DMS 273 (cell line): Measurements from ENCODE around the gene MRPL3.
"Not testable (repeated sequence)": the region's sequence is repeated elsewhere in the genome, so short reads cannot be mapped to it uniquely, and the experiment has no call there.

ENCODE experiments used
- DNase-seq: peaks from one replicate; lab custom pipeline; 2025; ENCODE audit not compliant: unreplicated experiment; lab: John Stamatoyannopoulos, UW

The MRPL3 gene

DNA sequence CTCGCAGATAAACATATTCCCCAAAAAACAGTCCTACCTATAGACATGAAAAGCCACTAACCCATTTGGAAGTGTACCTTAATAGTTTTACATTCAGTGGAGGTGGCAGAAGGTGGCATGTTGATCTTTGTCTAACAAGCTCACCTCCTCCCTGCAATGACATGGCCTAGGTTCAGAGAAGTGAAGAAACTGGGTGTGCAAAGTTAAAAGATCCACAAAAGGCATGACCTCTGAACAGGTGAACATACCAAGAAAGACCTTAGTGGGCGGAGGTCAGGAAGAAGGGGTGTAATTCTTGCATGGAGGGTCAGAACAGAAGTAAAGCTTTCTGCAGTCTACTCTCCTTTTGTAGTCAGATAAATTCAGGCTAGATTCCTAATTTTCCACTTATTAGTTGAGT is 822 bp downstream of the MRPL3 start:
- DNase-seq: peak; percentile 50

GRCh38 chr3:131494706-131495105 is 8.1 kb downstream of the MRPL3 start:
- no peak for DNase-seq

GRCh38 chr3:131491775-131492174 is 11.0 kb downstream of the MRPL3 start:
- no peak for DNase-seq

GRCh38 chr3:131491084-131491483 is 11.7 kb downstream of the MRPL3 start:
- no peak for DNase-seq

DNA sequence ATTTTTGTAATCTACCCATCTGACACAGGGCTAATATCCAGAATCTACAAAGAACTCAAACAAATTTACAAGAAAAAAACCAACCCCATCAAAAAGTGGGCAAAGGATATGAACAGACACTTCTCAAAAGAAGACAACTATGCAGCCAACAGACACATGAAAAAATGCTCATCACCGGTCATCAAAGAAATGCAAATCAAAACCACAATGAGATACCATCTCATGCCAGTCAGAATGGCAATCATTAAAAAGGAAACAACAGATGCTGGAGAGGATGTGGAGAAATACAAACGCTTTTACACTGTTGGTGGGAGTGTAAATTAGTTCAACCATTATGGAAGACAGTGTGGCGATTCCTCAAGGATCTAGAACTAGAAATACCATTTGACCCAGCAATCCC is 16.2 kb downstream of the MRPL3 start:
- not testable (repeated sequence) for DNase-seq

- no peak for DNase-seq
These were observed 17.7 kb downstream of the MRPL3 start for GRCh38 chr3:131485119-131485518.

- DNase-seq: no peak
These were observed 18.2 kb downstream of the MRPL3 start for GRCh38 chr3:131484496-131485111.

- DNase-seq: no peak
These were observed 22.7 kb downstream of the MRPL3 start for GRCh38 chr3:131480116-131480515.

DNA sequence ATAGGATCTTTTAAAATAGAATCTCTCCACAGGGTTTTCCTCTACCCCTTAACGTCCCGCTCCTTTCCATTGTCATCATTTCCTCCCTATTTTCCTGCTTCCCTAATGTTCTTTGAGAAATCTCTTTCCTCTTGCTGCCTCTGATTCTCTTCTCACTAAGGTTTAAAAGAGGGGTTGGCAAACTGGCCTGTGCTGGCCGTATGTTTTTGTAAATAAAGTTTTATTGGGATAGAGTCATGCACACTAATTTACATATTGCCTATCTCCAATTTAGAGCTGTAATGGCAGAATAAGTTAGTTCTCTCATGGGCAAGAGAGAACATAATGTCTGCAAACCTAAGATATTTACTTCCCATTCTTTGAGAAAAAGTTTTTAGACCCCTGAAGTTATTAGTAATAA is 25.0 kb downstream of the MRPL3 start:
- DNase-seq: no peak

DNA sequence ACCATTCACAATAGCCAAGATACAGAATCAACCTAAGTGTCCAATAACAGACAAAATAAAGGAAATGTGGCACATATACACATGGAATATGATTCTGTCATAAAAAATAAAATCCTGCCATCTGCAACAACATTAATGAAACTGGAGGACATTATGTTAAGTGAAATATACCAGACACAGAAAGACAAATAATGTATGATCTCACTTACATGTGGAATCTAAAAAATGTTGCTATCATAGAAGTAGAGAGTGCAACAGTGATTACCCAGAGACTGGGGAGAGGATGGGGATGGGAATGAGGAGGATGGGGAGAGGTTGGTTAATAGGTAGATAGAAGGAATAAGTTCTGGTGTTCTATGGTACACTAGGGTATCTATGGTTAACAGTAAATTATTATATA is 28.7 kb downstream of the MRPL3 start:
- DNase-seq: no peak

GRCh38 chr3:131470377-131470776 is 32.4 kb downstream of the MRPL3 start:
- no peak for DNase-seq

GRCh38 chr3:131458653-131459052 is 44.1 kb downstream of the MRPL3 start:
- peak; percentile 13 for DNase-seq

DNA sequence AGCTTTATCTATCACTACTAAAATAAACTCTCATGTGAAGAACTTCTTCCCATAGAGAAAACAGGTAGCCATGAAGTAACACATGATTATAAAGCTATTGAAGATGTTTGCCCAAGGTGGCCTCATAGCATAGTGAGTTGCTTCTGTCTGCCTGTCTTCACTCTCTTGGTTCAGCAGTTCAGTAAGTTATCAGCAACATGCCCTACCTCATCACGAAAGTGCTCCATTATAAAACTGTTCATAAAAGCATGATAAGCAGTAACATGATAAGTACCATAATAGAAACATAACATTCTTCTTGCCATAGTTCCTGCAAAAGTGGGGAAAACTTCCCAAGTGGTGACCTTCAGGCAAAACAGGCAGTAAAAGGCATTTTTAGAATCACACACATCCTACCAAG is 45.6 kb downstream of the MRPL3 start:
- DNase-seq: no peak

DNA sequence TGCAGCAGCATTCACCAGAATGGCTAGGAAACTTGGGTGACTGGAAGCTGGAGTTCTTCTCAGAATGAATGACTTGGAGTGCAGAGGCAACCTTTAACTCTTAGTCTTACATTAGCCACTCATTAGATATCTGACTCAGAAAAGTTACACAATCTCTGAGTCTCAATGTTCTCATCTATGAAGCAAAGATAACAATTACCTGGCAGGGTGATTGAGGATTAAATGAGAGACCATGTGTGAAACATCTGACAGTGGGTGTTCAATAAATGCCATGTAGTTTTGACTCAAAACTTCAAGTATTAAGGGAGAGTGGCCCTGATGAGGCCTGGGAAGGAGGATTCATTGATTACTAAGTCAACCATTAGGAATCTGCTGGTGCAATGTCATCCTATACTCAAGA is 48.3 kb downstream of the MRPL3 start:
- DNase-seq: no peak

GRCh38 chr3:131453533-131453932 is 49.2 kb downstream of the MRPL3 start:
- no peak for DNase-seq

DNA sequence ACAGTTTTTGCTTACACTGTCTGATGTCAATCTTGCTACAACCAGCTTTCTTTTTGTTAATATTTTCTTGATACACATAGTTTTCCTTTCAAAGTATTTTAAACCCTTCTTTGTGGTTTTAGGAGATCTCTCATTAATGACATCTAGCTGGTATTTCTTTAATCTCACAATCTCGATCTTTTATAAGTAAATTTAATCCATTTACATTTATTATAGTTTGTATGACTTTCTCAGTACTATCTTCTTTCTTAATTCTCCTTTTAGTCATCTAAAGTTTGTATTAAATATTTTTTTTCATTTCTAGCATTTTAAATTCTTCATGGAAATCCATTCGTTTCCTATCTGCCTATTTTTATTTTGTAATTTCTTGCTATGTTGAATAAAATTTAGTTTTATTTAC is 55.4 kb downstream of the MRPL3 start:
- no peak for DNase-seq

GRCh38 chr3:131444180-131444579 is 58.6 kb downstream of the MRPL3 start:
- DNase-seq: no peak

DNA sequence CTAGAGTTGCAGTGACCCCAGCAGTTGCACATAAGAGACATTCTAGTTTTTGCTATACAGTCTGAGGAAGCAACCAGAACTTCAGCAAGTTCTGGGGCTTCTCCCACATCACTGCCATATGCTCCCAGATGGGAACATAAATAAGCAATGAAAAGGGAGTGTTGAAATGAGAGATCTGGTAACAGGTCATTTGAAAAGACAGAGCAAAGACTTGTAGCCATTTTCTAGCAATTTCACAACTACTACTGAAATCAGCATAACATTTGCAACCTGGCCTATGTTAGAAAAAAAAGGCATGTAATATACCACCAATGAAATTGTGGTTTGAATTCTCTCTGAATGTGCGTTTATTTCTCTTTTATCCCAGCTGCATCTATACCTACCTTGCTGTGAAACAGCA is 63.7 kb downstream of the MRPL3 start:
- no peak for DNase-seq

DNA sequence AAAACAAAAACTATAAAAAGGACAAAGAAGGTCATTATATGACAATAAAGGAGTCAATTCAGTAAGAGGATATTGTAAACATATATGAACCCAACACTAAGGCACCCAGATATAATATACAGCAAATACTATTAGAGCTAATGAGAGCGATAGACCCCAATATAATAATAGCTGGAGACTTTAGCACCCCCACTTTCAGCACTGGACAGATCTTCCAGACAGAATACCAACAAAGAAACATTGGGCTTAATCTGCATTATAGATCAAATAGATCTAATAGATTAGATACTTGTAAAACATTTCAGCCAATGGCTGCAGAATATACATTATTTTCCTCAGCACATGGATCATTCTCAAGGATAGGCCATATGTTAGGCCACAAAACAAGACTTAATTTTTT is 67.8 kb downstream of the MRPL3 start:
- DNase-seq: no peak

DNA sequence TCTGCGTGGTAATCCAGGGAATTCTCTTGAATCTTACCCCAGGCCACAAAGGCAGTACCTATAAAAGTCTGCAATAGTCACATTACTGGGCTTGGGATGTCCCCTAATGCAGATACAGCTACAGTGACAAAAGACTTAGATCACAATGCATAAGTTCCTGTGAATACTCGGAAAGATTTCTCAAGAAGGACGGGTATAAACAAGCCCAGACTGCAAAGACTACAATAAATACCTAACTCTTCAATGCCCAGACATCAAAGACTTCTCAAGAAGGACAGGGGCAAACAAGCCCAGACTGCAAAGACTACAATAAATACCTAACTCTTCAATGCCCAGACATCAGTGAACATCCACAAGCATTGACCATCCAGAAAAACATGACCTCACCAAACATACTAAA is 70.3 kb downstream of the MRPL3 start:
- no peak for DNase-seq

DNA sequence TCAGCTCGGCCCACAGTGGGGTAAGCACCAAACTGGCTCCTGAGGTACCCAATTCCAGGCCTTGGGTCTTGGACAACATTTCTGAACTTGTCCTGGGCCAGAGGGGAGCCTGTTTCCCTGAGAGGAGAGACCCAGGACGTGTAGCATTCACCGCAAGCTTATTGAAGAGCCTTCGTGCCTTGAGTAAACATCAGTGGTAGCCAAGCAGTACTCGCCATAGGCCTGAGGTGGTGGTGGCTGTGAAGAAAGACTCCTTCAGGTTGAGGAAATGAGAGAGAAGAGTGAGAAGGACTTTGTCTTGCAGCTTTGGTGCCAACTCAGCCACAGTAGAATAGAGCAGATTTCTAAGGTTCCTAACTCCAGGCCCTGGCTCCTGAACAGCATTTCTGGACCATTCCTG is 71.0 kb downstream of the MRPL3 start:
- no peak for DNase-seq

DNA sequence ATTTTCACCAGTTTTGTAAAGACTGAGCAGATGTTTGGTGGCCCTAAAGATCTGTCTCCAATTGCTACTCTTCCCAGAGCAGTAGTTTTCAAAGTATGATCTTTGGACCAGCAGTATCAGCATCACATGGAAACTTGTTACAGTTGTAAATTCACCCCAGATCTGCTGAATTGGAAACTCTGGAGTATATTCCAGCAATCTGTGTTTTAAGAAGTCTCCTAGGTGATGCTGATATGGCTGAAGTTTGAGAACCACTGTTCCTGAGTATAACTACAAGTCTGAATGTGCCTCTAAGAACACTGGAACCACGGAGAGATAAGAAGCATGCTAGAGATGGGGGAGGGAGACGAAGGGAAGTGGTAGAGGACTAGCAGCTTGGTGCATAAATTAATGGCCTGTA is 75.5 kb downstream of the MRPL3 start:
- DNase-seq: peak; percentile 16

DNA sequence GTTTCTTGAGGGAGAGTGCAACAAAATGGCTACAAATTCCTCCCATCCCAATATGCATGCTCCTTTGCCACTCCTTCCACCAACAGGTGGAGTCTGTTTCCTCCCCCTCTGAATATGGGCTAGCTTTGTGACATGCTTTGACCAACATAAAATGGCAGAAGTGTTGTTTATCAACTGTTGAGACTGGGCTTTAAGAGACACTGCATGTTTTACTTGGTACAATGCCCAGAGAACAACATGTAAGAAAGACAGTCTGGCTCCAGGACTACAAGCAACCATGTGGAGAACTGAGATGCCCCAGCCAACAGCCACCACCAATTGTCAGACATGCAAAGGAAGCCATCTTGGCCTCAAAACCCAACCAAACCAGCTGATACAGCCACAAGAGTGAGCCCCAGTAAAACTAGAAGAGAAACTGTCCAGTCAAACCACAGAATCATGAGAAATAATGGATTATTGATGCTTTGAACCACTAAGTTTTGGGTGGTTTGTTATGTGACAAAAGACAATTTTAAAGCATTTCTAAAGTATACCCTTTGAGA is 80.7 kb downstream of the MRPL3 start:
- DNase-seq: no peak
